Urinary bladder (tissue), 4 donors: ENCODE results near the gene SORCS2. TPM values are rescaled to one million over a fixed set of nuclear protein-coding genes. Genes with fewer than 3 reads are reported as not detected.
"Not testable (repeated sequence)": the region's sequence is repeated elsewhere in the genome, so short reads cannot be mapped to it uniquely, and the experiment has no call there.

Experiments used
- DNase-seq: peaks from one replicate; pipeline ENCODE4 v3.0.0-alpha.2; 2015; ENCODE audit errors: extremely low spot score
- H3K27ac ChIP-seq: one replicate; pipeline ENCODE4 v1.5.1; 2013; ENCODE audit warnings: low read depth, mild to moderate bottlenecking, moderate library complexity
- H3K36me3 ChIP-seq: one replicate; pipeline ENCODE4 v1.6.1; 2013; ENCODE audit warnings: mild to moderate bottlenecking, moderate library complexity; ENCODE audit not compliant: insufficient read depth
- H3K4me1 ChIP-seq: one replicate; pipeline ENCODE4 v1.6.1; 2013; ENCODE audit warnings: mild to moderate bottlenecking, moderate library complexity; ENCODE audit not compliant: insufficient read depth
- H3K4me3 ChIP-seq: one replicate; pipeline ENCODE4 v1.5.1; 2013; ENCODE audit warnings: low read depth, low read length
- WGBS: extraction: QIAGEN DNeasy Blood & Tissue Kit; methylation state at CpG from one replicate; pipeline ENCODE4 v1.1.7; 2013; 5-methylcytosine and 5-hydroxymethylcytosine counted together
- polyA plus RNA-seq: library from polyadenylated mRNA; stranded (reverse); fragments of 200-250 nt; gene quantifications from one replicate; pipeline ENCODE4 v1.2.3, GENCODE V29; 2013
- total RNA-seq: library from RNA; depleted of rRNA; stranded (reverse); fragments of >200 nt; gene quantifications from one replicate; pipeline ENCODE4 v1.2.3, GENCODE V29; 2014
- donor health status: healthy with polysubstance abuse.
- donor health status: healthy.

SORCS2 gene
- total and polyA plus RNA-seq, 2 donors: 5.3 to 10.8 TPM

DNA sequence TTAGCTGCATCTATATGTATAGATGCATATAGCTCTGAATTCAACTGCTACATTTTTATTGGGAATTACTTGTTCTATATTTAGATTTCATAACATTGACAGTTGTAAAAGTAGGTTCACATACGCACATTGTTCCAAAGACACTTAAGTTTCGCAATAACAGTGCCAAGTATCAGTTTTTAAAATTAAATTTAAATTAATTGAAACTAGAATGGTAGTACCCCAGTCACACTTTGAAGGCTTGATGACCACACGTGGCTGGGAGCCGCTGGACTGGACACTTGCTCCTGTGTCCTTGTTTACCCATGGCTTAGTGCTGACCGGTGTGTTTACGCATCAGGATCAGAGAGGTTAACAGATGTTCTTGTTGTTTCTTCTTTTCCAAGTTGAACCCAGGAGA, 383.1 kb downstream of the SORCS2 start:
- H3K4me3 ChIP-seq: no peak overlapping the region
- H3K4me1 ChIP-seq: no peaks in the 10 kb centered on the region
- no peak for DNase-seq
- 69% methylated on average over 6 of the region's 6 CpGs for WGBS
- H3K27ac ChIP-seq: no peak overlapping the region
- H3K36me3 ChIP-seq: no peaks in the 10 kb centered on the region

DNA sequence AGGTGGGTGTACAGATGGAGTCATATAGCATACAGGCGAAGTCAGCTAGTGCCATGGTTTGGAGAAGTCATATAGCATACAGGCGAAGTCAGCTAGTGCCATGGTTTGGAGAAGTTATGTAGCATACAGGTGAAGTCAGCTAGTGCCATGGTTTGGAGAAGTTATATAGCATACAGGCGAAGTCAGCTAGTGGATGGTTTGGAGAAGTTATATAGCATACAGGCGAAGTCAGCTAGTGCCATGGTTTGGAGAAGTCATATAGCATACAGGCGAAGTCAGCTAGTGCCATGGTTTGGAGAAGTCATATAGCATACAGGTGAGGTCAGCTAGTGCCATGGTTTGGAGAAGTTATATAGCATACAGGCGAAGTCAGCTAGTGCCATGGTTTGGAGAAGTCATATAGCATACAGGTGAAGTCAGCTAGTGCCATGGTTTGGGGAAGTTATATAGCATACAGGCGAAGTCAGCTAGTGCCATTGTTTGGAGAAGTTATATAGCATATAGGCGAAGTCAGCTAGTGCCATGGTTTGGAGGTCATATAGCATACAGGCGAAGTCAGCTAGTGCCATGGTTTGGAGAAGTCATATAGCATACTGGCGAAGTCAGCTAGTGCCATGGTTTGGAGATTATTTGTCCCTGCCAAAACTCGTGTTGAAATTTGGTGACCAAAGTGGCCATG, 385.2 kb downstream of the SORCS2 start:
- 95% methylated on average over 11 of the region's 11 CpGs for WGBS
- not testable (repeated sequence) for DNase-seq, H3K27ac ChIP-seq, H3K36me3 ChIP-seq, H3K4me1 ChIP-seq, H3K4me3 ChIP-seq

- DNase-seq: no peak
- WGBS: 39% methylated on average over 8 of the region's 8 CpGs
- H3K27ac ChIP-seq: no peak overlapping the region
- H3K4me1 ChIP-seq: no peaks in the 10 kb centered on the region
- H3K4me3 ChIP-seq: no peak overlapping the region
- no peaks in the 10 kb centered on the region for H3K36me3 ChIP-seq
Observed at GRCh38 chr4:7581477-7581876, 389.1 kb downstream of the SORCS2 start.

DNA sequence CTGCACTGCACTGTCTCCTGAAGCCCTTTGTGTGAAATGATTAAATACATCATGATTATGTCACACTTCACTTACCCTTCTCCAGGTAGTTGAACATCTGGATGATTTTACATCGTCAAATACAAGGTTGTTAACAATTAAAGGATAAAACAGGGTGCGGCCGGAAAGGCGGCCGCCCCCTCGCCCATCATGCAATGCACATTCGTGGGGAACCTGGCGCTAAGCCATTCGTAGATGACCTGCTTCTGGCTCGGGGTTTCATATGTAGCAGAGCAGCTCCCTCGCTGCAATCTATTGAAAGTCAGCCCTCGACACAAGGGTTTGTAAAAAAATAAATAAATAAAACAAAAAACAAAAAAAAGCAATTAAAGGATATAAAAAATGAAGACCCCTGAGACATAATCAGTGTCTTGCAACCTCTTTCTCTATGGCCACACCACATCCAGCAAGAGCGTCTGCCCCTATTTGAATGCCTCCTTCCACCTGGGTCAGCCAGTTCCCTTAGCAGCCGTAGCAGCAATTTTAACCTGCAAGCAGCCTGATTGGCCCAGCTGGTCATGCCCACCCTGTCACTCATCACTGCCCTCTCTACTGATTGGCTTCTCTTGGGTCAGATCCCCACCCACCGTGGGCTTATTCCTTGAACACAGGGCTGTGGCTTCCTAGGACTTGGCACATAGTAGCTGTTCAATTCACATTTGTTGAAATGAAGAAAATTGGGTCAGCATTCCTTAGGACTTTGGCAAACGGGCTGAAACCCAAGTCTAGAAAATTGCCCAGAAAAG, 390.2 kb downstream of the SORCS2 start:
- no peak for DNase-seq
- Histone ChIP-seq H3K36me3 (no peaks in the 10 kb centered on the region), H3K27ac (no peak overlapping the region), H3K4me3 (no peak overlapping the region), H3K4me1 (no peaks in the 10 kb centered on the region)
- WGBS: 93% methylated on average over 16 of the region's 16 CpGs

GRCh38 chr4:7584098-7584497, 391.8 kb downstream of the SORCS2 start:
- Histone ChIP-seq H3K4me3 (no peak overlapping the region), H3K4me1 (no peaks in the 10 kb centered on the region), H3K36me3 (no peaks in the 10 kb centered on the region), H3K27ac (no peak overlapping the region)
- DNase-seq: no peak
- WGBS: 83% methylated on average over 1 of the region's 1 CpG

- H3K27ac ChIP-seq: no peak overlapping the region
- H3K4me1 ChIP-seq: no peaks in the 10 kb centered on the region
- H3K36me3 ChIP-seq: no peaks in the 10 kb centered on the region
- 80% methylated on average over 9 of the region's 9 CpGs for WGBS
- H3K4me3 ChIP-seq: no peak overlapping the region
- DNase-seq: no peak
Observed at GRCh38 chr4:7584606-7585159, 392.3 kb downstream of the SORCS2 start.

- H3K4me3 ChIP-seq: no peak overlapping the region
- H3K4me1 ChIP-seq: no peaks in the 10 kb centered on the region
- H3K27ac ChIP-seq: no peak overlapping the region
- no peaks in the 10 kb centered on the region for H3K36me3 ChIP-seq
- 61% methylated on average over 3 of the region's 3 CpGs for WGBS
- DNase-seq: no peak
Observed at GRCh38 chr4:7585768-7586167, 393.4 kb downstream of the SORCS2 start.

- no peak for DNase-seq
- WGBS: 85% methylated on average over 23 of the region's 23 CpGs
- Histone ChIP-seq H3K27ac (no peak overlapping the region), H3K36me3 (no peaks in the 10 kb centered on the region), H3K4me1 (no peaks in the 10 kb centered on the region), H3K4me3 (no peak overlapping the region)
Observed at GRCh38 chr4:7587433-7588405, 395.4 kb downstream of the SORCS2 start.

GRCh38 chr4:7590189-7590588, 397.9 kb downstream of the SORCS2 start:
- DNase-seq: no peak
- Histone ChIP-seq H3K4me3 (no peak overlapping the region), H3K27ac (no peak overlapping the region), H3K36me3 (no peaks in the 10 kb centered on the region), H3K4me1 (no peaks in the 10 kb centered on the region)
- 67% methylated on average over 7 of the region's 7 CpGs for WGBS

- WGBS: 94% methylated on average over 8 of the region's 8 CpGs
- H3K36me3 ChIP-seq: no peaks in the 10 kb centered on the region
- no peak for DNase-seq
- no peak overlapping the region for H3K4me3 ChIP-seq
- H3K4me1 ChIP-seq: no peaks in the 10 kb centered on the region
- H3K27ac ChIP-seq: no peak overlapping the region
Observed at GRCh38 chr4:7590899-7591298, 398.6 kb downstream of the SORCS2 start.

DNA sequence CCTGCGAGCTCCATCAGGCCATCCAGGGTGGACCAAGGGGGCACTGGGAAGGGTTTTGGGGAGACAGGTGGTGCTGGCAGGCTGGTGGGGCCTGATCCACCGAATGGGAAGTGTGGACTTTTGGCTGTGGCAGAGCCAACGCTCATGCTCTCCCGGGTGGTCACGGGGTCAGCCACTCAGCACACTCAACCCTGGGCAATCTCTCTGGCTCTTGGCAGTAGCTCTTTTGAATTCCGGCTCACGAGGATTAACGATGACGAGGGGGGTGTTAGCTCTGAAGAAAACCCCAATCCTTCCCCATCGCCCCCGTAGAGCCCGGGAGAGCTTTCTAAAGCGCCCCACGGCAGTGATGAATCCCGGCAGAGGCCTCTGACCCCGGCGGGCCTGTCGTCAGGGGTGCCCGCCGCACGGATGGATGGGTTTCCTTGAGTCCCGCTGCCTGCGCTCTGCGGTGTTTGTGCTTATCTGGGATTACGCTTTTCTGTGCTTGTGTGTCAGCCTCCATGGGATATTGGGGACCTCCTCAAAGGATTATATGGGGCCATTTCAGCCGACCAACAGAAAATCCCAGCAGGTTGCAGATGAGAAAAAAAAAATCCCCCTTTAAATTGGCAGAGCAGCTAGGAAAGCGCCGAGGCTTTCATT, 399.2 kb downstream of the SORCS2 start:
- DNase-seq: no peak
- Histone ChIP-seq H3K4me1 (no peaks in the 10 kb centered on the region), H3K4me3 (no peak overlapping the region), H3K27ac (no peak overlapping the region), H3K36me3 (no peaks in the 10 kb centered on the region)
- 91% methylated on average over 28 of the region's 28 CpGs for WGBS

GRCh38 chr4:7593646-7594412, 401.5 kb downstream of the SORCS2 start:
- no peak for DNase-seq
- Histone ChIP-seq H3K4me3 (no peak overlapping the region), H3K36me3 (no peaks in the 10 kb centered on the region), H3K27ac (no peak overlapping the region), H3K4me1 (no peaks in the 10 kb centered on the region)
- WGBS: 85% methylated on average over 21 of the region's 21 CpGs
